GM10248 (cell line): Measurements from ENCODE around the gene LARP1.
"Not testable (repeated sequence)": the region's sequence is repeated elsewhere in the genome, so short reads cannot be mapped to it uniquely, and the experiment has no call there.

Source experiments
- CTCF ChIA-PET: fragments of 300-600 bp; sonication (Branson Sonifier 250); formaldehyde crosslinking; extraction: SDS; loops from one replicate; lab custom pipeline; 2021; ENCODE audit warnings: antibody characterized with exemption; lab: Yijun Ruan, JAX
- POLR2A ChIA-PET: fragments of 350-650 bp; sonication (Branson Sonifier 250); formaldehyde crosslinking; extraction: SDS; loops from one replicate; lab custom pipeline; 2020; ENCODE audit warnings: antibody characterized with exemption; lab: Yijun Ruan, JAX
- DNase-seq: peaks from one replicate; pipeline ENCODE4 v3.0.0; 2012; ENCODE audit errors: extremely low spot score
- TF ChIP-seq, protein P1 (sequence below): IDR thresholded peaks from 2 replicates; pipeline ENCODE4 v1.5.1; 2012; ENCODE audit warnings: mild to moderate bottlenecking, low read depth; ENCODE audit errors: extremely low read depth, missing control alignments, control extremely low read depth

LARP1 gene

DNA sequence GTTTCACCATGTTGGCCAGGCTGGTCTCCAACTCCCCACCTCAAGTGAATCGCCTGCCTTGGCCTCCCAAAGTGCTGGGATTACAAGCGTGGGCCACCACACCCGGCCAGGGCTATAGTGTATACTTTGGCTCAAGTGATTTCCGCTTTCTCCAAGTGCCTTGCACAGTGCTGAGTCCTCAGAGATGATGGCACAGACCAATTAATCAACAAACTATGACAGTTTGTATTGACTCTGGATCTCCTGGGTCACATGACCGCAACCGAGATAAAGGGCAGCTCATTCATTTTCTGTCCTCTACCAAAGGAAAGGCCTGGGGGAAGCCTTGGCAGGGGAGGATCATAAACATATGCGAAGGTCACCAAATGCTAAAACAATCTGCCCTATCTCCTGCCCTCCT lies 11.4 kb upstream of the LARP1 start:
- TF ChIP-seq, protein P1, sequence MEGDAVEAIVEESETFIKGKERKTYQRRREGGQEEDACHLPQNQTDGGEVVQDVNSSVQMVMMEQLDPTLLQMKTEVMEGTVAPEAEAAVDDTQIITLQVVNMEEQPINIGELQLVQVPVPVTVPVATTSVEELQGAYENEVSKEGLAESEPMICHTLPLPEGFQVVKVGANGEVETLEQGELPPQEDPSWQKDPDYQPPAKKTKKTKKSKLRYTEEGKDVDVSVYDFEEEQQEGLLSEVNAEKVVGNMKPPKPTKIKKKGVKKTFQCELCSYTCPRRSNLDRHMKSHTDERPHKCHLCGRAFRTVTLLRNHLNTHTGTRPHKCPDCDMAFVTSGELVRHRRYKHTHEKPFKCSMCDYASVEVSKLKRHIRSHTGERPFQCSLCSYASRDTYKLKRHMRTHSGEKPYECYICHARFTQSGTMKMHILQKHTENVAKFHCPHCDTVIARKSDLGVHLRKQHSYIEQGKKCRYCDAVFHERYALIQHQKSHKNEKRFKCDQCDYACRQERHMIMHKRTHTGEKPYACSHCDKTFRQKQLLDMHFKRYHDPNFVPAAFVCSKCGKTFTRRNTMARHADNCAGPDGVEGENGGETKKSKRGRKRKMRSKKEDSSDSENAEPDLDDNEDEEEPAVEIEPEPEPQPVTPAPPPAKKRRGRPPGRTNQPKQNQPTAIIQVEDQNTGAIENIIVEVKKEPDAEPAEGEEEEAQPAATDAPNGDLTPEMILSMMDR = no peak
- CTCF ChIA-PET = no interaction called here
- DNase-seq = no peak
- POLR2A ChIA-PET = no interaction called here

DNA sequence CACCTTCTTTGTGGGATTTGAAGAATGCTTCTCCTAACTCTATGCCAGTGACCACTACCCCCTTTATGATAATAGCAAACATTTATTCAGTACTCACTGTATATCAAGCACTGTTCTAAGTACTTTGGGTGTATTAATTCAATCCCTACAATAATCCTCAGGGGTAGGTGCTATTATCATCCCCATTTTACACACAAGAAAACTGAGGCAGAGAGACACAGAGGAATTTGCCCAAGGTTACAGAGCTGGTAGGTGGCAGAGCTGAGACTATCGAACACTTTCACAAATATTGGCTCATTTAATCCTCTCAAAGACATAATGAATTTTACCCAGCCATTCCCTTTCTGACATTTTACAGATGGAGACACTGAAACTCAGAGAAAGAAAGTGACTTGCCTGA lies 9.8 kb upstream of the LARP1 start:
- CTCF ChIA-PET = no interaction called here
- TF ChIP-seq, protein P1 = no peak
- POLR2A ChIA-PET = no interaction called here
- no peak for DNase-seq

DNA sequence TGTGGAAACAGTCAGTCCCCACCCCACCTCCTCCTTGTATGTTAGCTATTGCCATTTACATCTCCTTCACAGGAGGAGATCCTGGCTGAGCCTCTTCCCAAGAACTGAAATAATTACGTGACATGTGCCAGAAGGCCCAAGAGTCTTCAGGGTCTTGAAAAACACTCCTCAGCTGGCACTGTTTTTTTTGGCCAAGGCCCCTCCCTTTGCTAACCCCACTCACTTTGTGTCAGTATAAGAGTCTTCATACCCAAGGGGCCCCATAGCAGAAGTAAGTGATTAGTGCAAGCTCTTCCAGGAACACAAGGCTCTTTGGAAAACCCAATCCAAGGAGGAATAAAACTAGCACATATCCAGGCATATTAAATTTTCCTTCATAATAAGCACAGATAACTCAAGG lies 5.7 kb upstream of the LARP1 start:
- DNase-seq = no peak
- TF ChIP-seq, protein P1 = no peak
- POLR2A ChIA-PET = no interaction called here
- CTCF ChIA-PET = interaction anchor here (1.0 to 1.5 kb wide), 2 partner anchors 15 to 20 kb away, joined by 3 read pairs; no protein-coding TSS in a partner anchor

DNA sequence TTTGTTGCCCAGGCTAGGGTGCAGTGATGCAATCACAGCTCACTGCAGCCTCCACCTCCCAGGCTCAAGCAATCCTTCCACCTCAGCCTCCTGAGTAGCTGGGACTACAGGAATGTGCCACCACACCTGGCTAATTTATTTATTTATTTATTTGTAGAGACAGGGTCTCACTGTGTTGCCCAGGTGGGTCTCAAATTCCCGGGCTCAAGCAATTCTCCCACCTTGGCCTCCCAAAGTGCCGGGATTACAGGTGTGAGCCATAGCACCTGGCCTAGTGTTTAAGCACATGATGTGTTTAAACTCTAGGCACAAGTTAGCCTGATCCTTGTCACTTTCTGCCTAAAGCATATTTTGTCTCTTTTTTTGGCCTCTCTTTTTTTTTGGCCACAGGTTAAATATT lies 4.5 kb upstream of the LARP1 start:
- CTCF ChIA-PET, DNase-seq, POLR2A ChIA-PET: not testable (repeated sequence)

DNA sequence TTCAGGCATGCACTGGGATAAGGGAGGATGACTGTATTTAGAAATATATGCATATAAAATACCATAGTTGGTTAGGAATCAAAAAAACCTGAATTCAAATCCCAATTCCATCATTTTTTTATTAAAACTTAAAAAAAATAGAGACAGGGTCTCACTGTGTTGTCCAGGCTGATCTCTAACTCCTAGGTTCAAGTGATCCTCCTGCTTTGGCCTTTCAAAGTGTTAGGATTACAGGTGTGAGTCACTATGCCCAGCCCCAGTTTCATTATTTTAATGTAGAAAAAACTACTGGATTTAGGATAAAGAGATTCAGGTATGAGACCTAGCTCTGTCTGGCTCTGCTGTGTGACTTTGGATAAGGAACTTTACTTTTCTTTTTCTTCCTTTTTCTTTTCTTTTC lies 3.3 kb upstream of the LARP1 start:
- TF ChIP-seq, protein P1 = no peak
- ChIA-PET CTCF (no interaction called here), POLR2A (no interaction called here)
- DNase-seq = no peak

DNA sequence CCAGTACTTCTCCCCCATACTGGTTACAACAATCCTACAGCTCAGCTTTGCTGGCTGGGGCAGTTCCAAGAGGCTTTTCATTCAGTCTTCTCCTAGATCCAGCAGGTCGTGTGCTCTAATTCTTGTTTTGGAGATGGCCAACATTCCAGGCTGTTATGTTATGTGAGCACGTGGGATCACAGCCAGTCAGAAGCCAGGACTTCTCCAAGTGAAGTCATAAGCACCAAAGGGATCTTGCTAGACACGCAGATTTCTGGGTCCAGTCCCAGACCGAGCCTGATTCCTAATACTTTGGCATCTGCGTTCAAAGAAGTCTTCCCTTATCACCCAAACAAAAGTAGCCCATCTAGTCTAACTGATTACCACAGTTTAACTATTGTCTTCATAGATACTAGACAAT lies 1.4 kb upstream of the LARP1 start:
- ChIA-PET POLR2A (no interaction called here), CTCF (interaction anchor here (0.9 to 1.0 kb wide), 2 partner anchors 16 to 102 kb away, joined by 3 read pairs; no protein-coding TSS in a partner anchor)
- TF ChIP-seq, protein P1 = no peak
- DNase-seq = no peak

DNA sequence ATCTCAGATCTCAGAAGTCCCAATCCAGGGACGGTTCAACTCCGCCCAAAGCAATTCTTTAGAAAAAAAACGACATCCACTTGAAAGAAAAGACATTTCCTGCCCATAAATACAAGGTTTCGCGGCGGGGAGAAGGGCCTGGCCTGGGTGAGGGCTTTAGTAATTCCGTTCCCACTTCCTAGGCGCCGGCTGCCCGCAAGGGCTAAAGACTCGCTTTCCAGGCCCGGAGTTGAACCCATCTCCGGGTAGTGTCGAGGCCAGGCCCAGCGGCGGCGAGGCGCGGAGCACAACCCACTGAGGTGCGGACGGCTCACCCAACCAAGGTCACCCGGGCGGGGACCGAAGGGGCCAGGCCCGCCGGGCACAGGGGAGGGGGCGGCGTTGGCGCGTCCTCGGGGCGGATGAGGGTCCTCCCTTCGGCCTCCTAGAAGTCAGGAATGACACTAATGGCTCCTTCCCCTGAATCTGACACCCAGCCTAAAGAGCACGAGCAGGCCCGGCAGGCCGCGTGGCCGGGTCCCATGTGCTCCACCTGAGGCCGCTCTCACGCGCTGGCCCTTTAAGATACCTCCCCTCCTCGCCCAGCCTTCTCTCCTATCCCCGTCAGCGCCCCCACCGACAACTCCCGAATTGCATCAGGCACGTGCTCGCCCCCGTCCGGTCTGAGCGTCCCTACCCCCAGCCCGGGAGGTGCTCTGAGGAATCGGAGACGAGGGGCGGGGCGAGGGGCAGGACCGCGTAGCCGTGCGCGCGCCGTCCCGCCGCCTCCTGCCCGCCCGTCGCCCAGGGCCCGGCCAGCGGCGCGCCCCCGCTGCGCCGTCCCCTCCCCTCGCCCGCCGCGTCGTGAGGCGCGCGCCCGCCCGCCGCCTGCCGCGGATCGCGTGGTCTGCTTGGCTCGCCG lies 467 bp upstream of the LARP1 start:
- peak; percentile 99 for DNase-seq
- TF ChIP-seq, protein P1 = peak; percentile 59
- POLR2A ChIA-PET = no interaction called here
- CTCF ChIA-PET = no interaction called here
